Ishikawa (cell line): Measurements from ENCODE around the gene NT5C2.
"Not testable (repeated sequence)": the region's sequence is repeated elsewhere in the genome, so short reads cannot be mapped to it uniquely, and the experiment has no call there.

Experiments used
- CEBPB ChIP-seq: IDR thresholded peaks from 2 replicates; pipeline ENCODE4 v1.6.1; 2012
- EGR1 ChIP-seq: IDR thresholded peaks from 2 replicates; pipeline ENCODE4 v1.6.1; 2012
- EP300 ChIP-seq: IDR thresholded peaks from 2 replicates; pipeline ENCODE4 v1.6.1; 2012; ENCODE audit warnings: borderline replicate concordance
- NFIC ChIP-seq: IDR thresholded peaks from 2 replicates; pipeline ENCODE4 v1.6.1; 2012
- RAD21 ChIP-seq: IDR thresholded peaks from 2 replicates; pipeline ENCODE4 v1.6.1; 2012; ENCODE audit warnings: low read depth
- TCF12 ChIP-seq: IDR thresholded peaks from 2 replicates; pipeline ENCODE4 v1.6.1; 2012; ENCODE audit warnings: low read depth
- YY1 ChIP-seq: IDR thresholded peaks from 2 replicates; pipeline ENCODE4 v1.6.1; 2012; ENCODE audit warnings: low read depth
- TF ChIP-seq, protein P1 (sequence below): IDR thresholded peaks from 2 replicates; pipeline ENCODE4 v1.6.1; 2012
- TF ChIP-seq, protein P2 (sequence below): IDR thresholded peaks from 2 replicates; pipeline ENCODE4 v1.6.1; 2012; ENCODE audit warnings: low read depth, mild to moderate bottlenecking
- TF ChIP-seq, protein P3 (sequence below): IDR thresholded peaks from 2 replicates; pipeline ENCODE4 v1.6.1; 2012

DNA sequence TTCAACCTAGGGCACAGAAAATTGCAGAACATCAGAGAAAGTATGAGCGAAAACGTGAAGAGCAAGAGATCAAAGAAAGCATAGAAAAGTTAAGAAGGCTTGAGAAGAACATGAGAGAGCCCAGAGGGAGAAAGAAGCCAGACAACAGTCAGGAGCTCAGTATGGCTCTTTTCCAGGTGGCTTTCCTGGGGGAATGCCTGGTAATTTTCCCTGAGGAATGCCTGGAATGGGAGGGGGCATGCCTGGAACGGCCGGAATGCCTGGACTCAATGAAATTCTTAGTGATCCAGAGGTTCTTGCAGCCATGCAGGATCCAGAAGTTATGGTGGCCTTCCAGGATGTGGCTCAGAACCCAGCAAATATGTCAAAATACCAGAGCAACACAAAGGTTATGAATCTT is 23.3 kb upstream of the NT5C2 start:
- not testable (repeated sequence) for TF ChIP-seq EP300, CEBPB, TCF12, YY1, RAD21, EGR1, NFIC
- TF ChIP-seq, protein P1, sequence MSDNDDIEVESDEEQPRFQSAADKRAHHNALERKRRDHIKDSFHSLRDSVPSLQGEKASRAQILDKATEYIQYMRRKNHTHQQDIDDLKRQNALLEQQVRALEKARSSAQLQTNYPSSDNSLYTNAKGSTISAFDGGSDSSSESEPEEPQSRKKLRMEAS: not testable (repeated sequence)
- TF ChIP-seq, protein P2, sequence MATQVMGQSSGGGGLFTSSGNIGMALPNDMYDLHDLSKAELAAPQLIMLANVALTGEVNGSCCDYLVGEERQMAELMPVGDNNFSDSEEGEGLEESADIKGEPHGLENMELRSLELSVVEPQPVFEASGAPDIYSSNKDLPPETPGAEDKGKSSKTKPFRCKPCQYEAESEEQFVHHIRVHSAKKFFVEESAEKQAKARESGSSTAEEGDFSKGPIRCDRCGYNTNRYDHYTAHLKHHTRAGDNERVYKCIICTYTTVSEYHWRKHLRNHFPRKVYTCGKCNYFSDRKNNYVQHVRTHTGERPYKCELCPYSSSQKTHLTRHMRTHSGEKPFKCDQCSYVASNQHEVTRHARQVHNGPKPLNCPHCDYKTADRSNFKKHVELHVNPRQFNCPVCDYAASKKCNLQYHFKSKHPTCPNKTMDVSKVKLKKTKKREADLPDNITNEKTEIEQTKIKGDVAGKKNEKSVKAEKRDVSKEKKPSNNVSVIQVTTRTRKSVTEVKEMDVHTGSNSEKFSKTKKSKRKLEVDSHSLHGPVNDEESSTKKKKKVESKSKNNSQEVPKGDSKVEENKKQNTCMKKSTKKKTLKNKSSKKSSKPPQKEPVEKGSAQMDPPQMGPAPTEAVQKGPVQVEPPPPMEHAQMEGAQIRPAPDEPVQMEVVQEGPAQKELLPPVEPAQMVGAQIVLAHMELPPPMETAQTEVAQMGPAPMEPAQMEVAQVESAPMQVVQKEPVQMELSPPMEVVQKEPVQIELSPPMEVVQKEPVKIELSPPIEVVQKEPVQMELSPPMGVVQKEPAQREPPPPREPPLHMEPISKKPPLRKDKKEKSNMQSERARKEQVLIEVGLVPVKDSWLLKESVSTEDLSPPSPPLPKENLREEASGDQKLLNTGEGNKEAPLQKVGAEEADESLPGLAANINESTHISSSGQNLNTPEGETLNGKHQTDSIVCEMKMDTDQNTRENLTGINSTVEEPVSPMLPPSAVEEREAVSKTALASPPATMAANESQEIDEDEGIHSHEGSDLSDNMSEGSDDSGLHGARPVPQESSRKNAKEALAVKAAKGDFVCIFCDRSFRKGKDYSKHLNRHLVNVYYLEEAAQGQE: not testable (repeated sequence)
- TF ChIP-seq, protein P3, sequence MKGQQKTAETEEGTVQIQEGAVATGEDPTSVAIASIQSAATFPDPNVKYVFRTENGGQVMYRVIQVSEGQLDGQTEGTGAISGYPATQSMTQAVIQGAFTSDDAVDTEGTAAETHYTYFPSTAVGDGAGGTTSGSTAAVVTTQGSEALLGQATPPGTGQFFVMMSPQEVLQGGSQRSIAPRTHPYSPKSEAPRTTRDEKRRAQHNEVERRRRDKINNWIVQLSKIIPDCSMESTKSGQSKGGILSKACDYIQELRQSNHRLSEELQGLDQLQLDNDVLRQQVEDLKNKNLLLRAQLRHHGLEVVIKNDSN: not testable (repeated sequence)
